Body of pancreas (tissue), 4 donors: ENCODE results near the gene ABCC9. TPM values are rescaled to one million over a fixed set of nuclear protein-coding genes. Genes with fewer than 3 reads are reported as not detected.
"Not testable (repeated sequence)": the region's sequence is repeated elsewhere in the genome, so short reads cannot be mapped to it uniquely, and the experiment has no call there.

Experiments
- ATAC-seq: fragments of 150-250 bp; one replicate; pipeline ENCODE4 v1.9.1; 2016
- DNase-seq, 4 donors: peaks; one replicate each; pipeline ENCODE4 v3.0.0-alpha.2; 2019
- H3K27ac ChIP-seq, 4 donors: fragments of 200-600 bp; sonication (generic); 1 replicate in 3 of 4; 2 replicates in 1 of 4; pipeline versions ENCODE4 v1.5.1 to v1.6.1; 2016 to 2019; ENCODE audit warnings: mild to moderate bottlenecking in 1 of 4, mixed read lengths in 1 of 4, moderate library complexity in 1 of 4
- H3K27me3 ChIP-seq, 2 donors: fragments of 200-600 bp; sonication (generic); one replicate each; pipeline ENCODE4 v1.6.0; 2016; ENCODE audit warnings: mild to moderate bottlenecking in 1 of 2
- H3K36me3 ChIP-seq, 2 donors: fragments of 200-600 bp; sonication (generic); replicated peaks in 1 of 2; 2 replicates each; pipeline ENCODE4 v1.5.1; 2016; ENCODE audit warnings: low read depth in 2 of 2; ENCODE audit not compliant: insufficient read depth in 1 of 2
- H3K4me1 ChIP-seq: fragments of 200-600 bp; sonication (generic); one replicate; pipeline ENCODE4 v1.6.0; 2016
- H3K4me3 ChIP-seq, 2 donors: fragments of 200-600 bp; sonication (generic); 1 replicate in 1 of 2; 2 replicates in 1 of 2; pipeline ENCODE4 v1.5.1; 2016 to 2019
- H3K9me3 ChIP-seq, 3 donors: fragments of 200-600 bp; sonication (generic); 1 replicate in 2 of 3; 2 replicates in 1 of 3; pipeline ENCODE4 v1.5.1; 2016
- CTCF ChIP-seq, 7 experiments: fragments of 450-650 bp in 4 of 7; fragments of 200-600 bp in 3 of 7; sonication (generic) in 3 of 7; IDR thresholded peaks; one replicate each; pipeline ENCODE4 v1.5.1; 2016 to 2019; ENCODE audit warnings: antibody characterized with exemption in 7 of 7
- POLR2A ChIP-seq, 3 donors: fragments of 450-650 bp; IDR thresholded peaks; one replicate each; pipeline ENCODE4 v1.6.1; 2016; ENCODE audit warnings: antibody characterized with exemption in 3 of 3, mild to moderate bottlenecking in 2 of 3
- WGBS, 2 donors: methylation state at CpG; one replicate each; pipeline ENCODE4 v1.1.5; 2017; 5-methylcytosine and 5-hydroxymethylcytosine counted together
- intact Hi-C: fragments of 100-400 bp; cut with DNase I; formaldehyde crosslinking; loops from one replicate; pipeline ENCODE4 v1.15.1; 2023
- total RNA-seq, 2 donors: library from RNA; depleted of rRNA; stranded (reverse); fragments of >200 nt; gene quantifications; one replicate each; pipeline ENCODE4 v1.1.0, GENCODE V29; 2016

The ABCC9 gene
- total RNA-seq, 2 donors from 2014 or later = 12.2 to 13.2 TPM

DNA sequence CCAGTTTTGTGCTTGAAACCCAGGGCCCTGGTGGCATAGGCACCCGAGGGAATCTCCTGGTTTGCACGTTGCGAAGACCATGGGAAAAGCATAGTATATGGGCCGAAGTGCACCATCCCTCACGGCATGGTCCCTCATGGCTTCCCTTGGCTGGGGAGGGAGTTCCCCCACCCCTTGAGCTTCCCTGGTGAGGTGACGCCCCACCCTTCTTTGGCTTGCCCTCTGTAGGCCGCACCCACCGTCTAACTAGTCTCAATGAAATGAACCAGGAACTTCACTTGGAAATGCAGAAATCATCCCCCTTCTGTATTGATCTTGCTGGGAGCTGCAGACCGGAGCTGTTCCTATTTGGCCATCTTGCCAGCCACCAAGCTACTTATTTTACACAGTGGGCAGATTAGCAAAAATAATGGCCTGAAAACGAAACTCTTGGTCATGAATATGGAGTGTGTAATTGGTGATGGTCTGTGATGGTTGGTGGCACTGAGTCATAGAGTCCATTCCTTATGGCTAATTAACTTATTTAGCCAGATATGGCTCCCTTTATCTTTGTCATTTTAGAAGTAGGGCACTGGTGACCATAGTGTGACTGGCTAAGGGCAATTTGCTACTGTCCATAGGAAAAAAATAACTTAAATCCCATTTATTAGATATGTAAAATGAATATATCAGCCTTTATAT is 145.4 kb downstream of the ABCC9 start:
- intact Hi-C loops = no loop called here
- no peak overlapping the region for H3K27ac ChIP-seq

DNA sequence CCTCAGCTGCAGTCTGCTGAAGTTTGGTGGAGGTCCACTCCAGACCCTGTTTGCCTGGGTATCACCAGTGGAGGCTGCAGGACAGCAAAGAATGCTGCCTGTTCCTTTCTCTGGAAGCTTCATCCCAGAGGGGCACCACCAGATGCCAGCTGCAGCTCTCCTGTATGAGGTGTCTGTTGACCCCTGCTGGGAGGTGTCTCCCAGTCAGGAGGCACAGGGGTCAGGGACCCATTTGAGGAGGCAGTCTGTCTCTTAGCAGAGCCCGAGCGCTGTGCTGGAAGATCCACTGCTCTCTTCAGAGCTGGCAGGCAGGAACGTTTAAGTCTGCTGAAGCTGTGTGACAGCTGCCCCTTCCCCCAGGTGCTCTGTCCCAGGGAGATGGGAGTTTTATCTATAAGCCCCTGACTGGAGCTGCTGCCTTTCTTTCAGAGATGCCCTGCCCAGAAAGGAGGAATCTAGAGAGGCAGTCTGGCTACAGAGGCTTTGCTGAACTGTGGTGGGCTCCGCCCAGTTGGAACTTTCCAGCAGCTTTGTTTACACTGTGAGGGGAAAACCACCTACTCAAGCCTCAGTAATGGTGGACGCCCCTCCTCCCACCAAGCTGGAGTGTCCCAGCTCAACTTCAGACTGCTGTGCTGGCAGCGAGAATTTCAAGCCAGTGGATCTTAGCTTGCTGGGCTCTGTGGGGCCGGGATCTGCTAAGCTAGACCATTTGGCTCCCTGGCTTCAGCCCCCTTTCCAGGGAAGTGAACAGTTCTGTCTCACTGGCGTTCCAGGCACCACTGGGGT is 146.2 kb downstream of the ABCC9 start:
- DNase-seq = peak in 1 of 4 donors; percentile 9
- H3K9me3 ChIP-seq, H3K4me3 ChIP-seq, H3K27me3 ChIP-seq, H3K4me1 ChIP-seq, H3K36me3 ChIP-seq, intact Hi-C loops, ATAC-seq, H3K27ac ChIP-seq: not testable (repeated sequence)
- 79 to 97% methylated on average over 4 to 8 of the region's 8 CpGs for WGBS, 2 donors

More for the DNA sequence above, 145.4 kb downstream of the ABCC9 start:
- Histone ChIP-seq H3K36me3 (no peaks in the 10 kb centered on the region), H3K4me1 (peaks cover 12% of the 10 kb centered on the region), H3K9me3 (no peaks in the 10 kb centered on the region), H3K4me3 (no peak overlapping the region), H3K27me3 (no peaks in the 10 kb centered on the region)
- DNase-seq (no peak), ATAC-seq (no peak)
- no peak for TF ChIP-seq CTCF (IDR thresholded peaks at IDR 0.05)
- 93 to 98% methylated on average over 10 of the region's 10 CpGs for WGBS, 2 donors

DNA sequence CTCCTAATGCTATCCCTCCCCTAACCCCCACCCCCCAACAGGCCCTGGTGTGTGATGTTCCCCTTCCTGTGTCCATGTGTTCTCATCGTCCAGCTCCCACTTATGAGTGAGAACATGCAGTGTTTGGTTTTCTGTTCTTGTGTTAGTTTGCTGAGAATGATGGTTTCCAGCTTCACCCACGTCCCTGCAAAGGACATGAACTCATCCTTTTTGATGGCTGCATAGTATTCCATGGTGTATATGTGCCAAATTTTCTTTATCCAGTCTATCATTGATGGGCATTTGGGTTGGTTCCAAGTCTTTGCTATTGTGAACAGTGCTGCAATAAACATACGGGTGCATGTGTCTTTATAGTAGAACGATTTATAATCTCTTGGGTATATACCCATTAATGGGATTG is 151.5 kb downstream of the ABCC9 start:
- DNase-seq, ATAC-seq, H3K9me3 ChIP-seq, H3K27ac ChIP-seq, H3K27me3 ChIP-seq, H3K4me3 ChIP-seq, intact Hi-C loops, H3K36me3 ChIP-seq: not testable (repeated sequence)
- peaks cover 28% of the 10 kb centered on the region for H3K4me1 ChIP-seq
- 88 to 89% methylated on average over 4 of the region's 4 CpGs for WGBS, 2 donors

DNA sequence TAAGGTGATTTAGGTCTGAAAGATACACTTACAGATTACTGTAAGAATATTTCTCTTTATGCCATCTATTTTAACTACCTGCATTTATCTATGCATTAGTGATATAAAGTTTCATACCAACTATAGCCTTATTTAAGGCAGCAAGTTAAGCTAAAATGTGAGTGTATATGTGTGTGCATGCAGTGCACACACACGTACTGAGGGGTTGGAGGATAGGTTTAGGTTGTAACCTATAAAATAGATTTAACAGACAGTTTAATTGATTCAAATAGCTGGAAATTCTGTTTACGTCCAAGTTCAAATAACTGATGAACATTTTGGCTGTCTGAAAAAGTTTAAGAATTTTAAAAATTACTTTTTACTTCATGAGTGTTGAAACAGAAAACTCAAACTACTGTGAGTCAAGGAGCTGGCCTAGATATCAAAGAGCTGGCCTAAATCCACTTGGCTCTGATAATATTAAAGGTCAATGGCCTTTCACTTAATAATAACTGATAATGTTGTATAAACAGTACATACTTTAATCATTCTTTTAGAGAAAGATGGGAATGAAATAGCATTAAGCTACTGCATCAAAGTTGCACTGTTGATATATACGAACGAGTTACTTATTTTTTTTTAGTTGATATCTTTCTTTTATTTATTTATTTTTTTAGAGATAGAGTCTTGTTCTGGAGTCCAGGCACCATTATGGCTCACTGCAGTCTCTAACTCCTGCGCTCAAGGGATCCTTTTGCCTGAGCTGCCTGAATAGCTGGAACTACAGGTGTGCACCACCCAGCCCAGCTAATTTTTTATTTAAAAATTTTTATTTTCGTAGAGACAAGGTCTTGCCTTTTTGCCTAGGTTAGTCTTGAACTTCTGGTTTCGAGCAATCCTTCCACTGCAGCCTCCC is 152.9 kb downstream of the ABCC9 start:
- no peak for TF ChIP-seq CTCF (IDR thresholded peaks at IDR 0.05)
- no peak for TF ChIP-seq POLR2A (IDR thresholded peaks at IDR 0.05)
- H3K4me3 ChIP-seq = no peak overlapping the region
- no peaks in the 10 kb centered on the region for H3K36me3 ChIP-seq
- DNase-seq (peak; percentile 36 to 69 (median 52)), ATAC-seq (peak; percentile 93)
- WGBS, 2 donors = 38 to 44% methylated on average over 7 of the region's 7 CpGs
- no peaks in the 10 kb centered on the region for H3K9me3 ChIP-seq
- peak overlapping the region in 3 of 4 donors; percentile 5 to 48 (median 26) for H3K27ac ChIP-seq
- intact Hi-C loops = no loop called here
- peaks cover 28% of the 10 kb centered on the region for H3K4me1 ChIP-seq
- H3K27me3 ChIP-seq = no peaks in the 10 kb centered on the region

DNA sequence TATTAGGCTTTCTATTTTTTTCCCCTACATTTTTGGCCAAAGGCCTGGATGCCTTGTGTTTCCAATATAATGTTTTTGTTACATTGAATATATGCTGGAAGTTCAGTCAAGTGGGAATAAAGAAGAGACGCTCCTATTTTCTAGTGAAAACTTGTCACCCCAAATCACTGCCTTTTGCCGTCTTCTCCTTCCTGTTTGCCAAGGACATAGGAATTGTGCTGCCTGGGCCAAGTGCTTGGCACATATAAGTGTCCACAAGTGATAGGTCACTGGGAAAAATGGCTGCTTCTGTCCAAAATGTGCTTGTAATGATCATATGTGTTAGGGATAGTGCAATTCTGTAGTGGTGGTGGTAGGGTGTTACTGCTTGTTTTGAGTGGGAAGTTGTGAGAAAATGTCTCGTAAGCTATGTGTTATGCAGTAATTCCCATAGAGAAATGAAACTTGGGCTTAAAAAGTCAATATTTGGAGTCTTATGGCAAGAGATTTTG is 155.1 kb downstream of the ABCC9 start:
- ATAC-seq (no peak), DNase-seq (peak in 1 of 4 donors; percentile 11)
- H3K9me3 ChIP-seq = no peaks in the 10 kb centered on the region
- H3K36me3 ChIP-seq = no peaks in the 10 kb centered on the region
- TF ChIP-seq POLR2A (IDR thresholded peaks at IDR 0.05) = no peak
- TF ChIP-seq CTCF (IDR thresholded peaks at IDR 0.05) = no peak
- H3K27ac ChIP-seq = peak overlapping the region in 2 of 4 donors; percentile 6 to 16
- H3K27me3 ChIP-seq = no peaks in the 10 kb centered on the region
- peaks cover 31% of the 10 kb centered on the region for H3K4me1 ChIP-seq
- intact Hi-C loops = no loop called here
- WGBS, 2 donors = 59 to 60% methylated on average over 3 of the region's 3 CpGs
- no peak overlapping the region for H3K4me3 ChIP-seq

- H3K9me3 ChIP-seq, H3K27ac ChIP-seq, H3K36me3 ChIP-seq, ATAC-seq, DNase-seq, intact Hi-C loops, H3K4me3 ChIP-seq, H3K27me3 ChIP-seq: not testable (repeated sequence)
- peaks cover 38% of the 10 kb centered on the region for H3K4me1 ChIP-seq
- 92 to 100% methylated on average over 3 of the region's 3 CpGs for WGBS, 2 donors
Measured at GRCh38 chr12:21782723-21783122, 158.5 kb downstream of the ABCC9 start.
